ENCODE results near the gene SLIT3. TPM values are rescaled to one million over a fixed set of nuclear protein-coding genes. Genes with fewer than 3 reads are reported as not detected.

The SLIT3 gene
- total RNA-seq, 1 donor from 2014 or later: 0.75 TPM

DNA sequence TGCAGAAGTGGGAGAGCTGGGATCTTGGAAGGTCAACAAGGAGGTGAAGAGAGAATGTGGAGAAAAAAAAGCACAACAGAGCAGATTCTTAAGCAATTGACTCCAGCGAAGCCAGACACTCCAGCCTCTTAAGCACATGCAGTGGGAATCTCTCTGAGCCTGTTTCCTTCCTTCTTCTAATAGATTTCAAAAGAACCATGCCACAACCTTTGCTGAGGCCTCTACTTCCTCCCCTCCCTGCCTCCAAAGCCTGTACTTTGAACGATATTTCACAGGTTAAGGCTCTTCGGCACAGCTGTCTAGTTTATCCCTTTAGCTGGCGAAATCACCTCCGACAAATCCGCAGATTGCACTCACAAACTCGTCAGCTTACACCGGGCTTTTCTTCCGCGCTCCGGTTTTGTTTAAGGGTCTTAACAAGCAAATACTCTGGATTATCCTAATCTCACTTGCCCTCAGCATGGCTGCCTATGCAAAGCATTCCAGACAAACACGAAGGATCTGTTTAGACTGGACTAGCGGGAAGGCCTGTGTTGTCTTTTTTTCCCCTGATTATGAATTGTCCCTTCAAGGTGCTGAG, 510.2 kb downstream of the SLIT3 start:
- ATAC-seq (no peak), DNase-seq (ENCODE audit: low spot score) (no peak)

DNA sequence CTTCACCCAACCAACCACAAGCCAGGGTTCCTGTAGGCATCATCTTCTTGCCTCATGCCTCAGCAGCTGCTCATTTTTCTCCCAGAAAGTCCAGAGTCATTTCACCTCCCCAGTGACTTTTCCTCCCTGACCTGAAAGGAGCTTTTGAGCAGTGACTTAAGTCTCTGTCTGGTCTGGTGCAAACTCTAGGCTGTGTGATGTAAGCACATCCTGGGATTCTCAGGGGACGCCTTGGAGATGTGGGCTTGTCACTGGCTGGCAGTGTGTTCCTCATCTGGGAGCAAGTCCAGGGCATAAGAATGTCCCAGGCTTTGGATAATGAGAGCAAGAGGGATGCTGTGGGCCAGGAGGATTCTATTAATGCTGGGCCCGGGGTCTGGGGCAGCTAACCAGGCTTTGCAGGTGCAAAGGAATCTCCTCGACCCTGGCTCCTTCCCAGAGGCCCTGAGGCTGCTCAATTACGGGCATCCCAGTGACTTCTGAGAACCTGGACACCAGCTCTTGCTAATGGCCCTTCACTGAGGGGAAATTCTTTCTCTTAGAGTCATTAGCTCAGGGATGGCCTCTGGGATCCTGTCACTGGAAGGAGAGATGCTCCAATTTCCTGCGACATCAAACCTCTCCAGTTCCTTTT, 510.8 kb downstream of the SLIT3 start:
- no peak for DNase-seq (ENCODE audit: low spot score)
- ATAC-seq: no peak

DNA sequence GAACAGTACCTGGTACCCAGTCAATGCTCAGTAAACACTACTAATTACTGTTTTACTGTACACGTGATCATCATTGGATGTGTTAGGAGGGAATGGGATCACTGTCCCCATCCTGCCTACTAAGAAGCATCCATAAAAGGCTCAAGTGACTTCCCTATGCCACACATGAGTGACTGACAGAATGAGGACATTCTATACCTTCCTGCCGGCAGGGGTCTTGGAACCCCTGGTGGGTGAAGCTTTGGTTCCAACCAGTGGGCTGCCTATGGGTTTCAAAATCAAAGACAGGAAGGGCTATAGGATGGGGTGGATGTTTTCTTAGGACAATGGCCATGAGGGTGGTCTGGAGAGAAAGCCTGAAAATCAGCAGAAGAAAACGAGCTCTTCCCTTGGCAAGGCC, 512.2 kb downstream of the SLIT3 start:
- DNase-seq (ENCODE audit: low spot score) (no peak), ATAC-seq (no peak)

DNA sequence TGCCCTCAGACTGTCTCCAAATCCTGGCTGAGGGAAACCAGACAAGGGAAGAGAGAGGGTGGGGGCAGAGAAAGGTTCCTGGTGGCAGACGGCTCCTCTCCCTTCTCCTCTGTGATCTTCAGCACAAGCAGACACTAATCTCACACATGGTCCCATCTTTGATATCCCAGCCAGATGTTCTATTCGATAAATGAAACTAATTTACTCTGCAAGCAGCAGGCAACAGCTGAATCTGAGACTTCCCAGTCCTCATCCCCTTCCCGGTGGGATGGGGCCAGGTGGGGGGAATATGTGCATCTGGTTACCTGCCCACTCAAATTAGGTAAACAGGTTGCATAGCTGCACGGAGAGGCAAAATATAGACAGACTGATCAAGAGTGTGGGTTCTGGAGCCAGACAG, 512.8 kb downstream of the SLIT3 start:
- no peak for DNase-seq (ENCODE audit: low spot score)
- ATAC-seq: no peak

DNA sequence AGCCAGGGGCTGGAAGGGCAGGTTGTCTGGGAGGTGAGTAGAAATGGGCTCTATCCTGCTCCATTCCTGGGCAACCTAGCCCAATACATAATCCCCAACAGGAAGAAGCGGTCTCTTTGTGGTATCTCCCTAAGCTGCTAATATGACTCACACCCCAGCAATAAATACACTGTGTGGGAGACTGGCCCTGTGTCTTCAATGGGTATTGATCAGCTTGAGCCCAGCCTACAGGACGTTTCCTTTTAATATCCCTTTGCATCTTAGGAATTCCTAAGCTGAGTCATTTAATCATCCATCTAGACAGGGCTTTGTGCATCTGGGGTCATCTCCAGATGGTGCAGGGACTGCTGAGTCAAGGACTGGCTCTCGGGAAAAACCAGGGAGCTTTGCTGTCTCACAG, 514.8 kb downstream of the SLIT3 start:
- ATAC-seq: no peak
- DNase-seq (ENCODE audit: low spot score): no peak

DNA sequence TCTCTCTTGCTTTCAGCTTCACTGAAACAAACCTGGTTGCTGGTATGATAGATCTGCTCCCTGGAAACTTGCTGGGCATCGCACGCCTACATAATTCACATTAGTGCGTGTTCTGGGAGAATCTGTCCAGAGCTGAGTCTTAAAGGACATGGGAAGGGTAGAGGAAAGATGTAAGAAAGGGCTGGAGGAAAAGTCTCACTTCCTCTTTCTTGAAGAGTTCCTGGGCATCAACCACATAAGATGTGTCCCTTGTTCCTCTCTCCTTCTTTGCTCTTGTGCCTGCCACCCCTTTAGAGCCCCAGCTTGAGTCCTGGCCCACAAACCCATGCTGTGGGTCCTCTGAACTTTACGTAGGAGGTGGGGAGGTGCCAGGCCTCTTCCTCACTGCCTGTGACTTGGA, 516.5 kb downstream of the SLIT3 start:
- no peak for ATAC-seq
- DNase-seq (ENCODE audit: low spot score): no peak

DNA sequence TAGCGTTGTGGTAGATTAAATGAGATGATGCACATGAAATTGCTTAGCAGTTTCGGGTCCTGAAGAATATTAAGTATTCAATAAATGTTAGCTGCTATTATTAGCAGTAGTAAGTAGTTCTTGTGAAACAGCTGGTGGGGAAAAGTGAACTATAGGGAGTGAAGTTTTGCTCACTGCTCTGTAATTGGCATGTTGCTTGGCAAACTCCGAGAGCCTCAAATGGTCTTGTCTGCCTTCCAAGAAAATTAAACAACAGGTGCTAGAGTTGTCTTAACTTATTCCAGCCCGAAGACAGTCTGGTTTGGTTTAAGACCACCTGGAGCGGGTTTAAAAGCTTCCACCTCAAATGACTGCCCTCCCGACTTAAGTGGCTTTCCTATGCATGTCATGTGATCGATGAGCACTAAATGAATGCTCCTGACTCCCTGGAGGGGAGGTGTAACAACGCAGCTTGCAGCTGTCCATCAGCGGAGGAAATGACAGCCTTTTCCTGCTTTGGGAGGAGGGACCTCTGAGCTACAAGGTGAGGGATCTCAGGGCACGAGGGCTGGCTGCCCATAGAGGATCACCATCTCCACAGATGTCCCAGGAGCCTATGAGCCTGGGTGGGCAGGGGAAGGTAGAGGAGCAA, 518.9 kb downstream of the SLIT3 start:
- ATAC-seq (no peak), DNase-seq (ENCODE audit: low spot score) (no peak)

DNA sequence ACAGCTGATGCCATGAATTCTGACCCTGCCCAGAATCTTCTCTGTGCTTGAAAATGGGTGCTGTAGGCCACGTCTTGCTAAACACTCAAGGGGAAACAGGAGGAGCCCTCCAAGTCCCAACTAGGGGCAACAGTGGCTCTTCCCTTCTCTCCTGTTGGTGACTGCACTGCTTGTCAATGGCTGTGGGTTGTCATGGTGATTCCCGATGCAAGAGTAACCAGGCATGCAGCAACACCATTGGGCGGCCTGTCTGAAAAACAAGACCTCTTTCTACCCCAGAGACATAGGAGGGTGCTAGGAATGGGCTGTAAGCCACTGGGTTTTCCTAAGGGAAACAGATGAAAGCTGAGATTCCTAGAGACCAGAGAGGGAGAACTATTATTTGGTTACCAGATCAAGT, 520.1 kb downstream of the SLIT3 start:
- ATAC-seq (no peak), DNase-seq (ENCODE audit: low spot score) (no peak)

DNA sequence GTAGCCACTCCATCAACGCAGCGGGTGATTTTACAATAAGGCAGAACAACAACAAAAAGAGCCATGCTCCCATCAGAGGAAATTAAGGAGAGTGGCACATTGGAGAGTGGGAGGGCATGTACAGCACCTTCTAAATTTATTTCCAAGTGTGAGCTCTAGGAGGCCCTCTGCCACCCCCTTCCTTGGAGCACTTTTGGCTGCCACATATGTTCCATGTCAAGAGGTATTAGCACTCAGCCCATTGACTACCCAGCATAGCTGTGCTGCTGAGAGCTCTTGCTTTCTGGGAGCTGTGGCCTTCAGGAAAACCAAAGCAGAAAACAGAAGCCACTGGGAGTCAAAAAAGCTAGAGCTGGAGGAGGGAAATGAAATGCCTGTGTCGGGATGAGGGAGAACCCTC, 521.6 kb downstream of the SLIT3 start:
- no peak for ATAC-seq

DNA sequence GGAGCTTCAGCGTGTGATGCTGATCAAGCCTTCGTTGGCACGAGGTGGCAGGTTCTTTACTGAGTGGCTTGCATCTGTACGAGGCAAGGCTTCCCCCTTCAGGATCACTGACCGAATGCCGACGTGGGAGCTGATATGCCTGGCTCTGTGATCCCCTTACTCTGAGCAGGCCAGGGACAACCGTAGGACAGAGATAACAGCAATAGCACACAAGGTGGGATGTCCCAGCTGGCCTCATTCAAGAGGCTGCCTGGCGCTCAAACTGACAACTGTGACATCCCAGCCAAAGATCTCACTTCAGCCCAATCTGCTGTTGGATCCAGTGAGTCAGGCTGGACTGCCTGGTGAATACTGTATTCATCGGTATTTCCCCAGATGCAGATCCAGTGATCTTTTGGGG, 522.4 kb downstream of the SLIT3 start:
- no peak for DNase-seq (ENCODE audit: low spot score)
- ATAC-seq: no peak

More for the DNA sequence above, 521.6 kb downstream of the SLIT3 start:
- no peak for DNase-seq (ENCODE audit: low spot score)

DNA sequence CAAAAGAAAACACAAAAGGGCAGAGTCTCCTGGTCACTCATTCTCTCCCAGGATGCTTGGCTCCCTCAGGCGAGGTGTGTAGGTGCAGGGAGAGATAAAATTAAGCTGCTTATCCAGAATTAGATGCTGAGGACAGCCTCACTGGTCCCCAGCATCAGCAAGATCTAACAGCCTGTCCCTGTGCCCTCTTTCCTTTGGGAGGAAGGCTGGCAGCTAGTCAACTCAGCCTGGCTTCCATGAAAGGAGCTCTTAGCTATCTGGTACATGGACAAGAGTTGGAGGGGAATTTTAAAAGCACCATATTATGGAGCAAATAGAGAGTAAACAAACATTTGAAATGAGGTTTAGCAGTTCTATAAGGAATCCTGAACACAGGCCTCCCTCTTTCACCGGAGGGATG, 523.3 kb downstream of the SLIT3 start:
- DNase-seq (ENCODE audit: low spot score): no peak
- no peak for ATAC-seq

DNA sequence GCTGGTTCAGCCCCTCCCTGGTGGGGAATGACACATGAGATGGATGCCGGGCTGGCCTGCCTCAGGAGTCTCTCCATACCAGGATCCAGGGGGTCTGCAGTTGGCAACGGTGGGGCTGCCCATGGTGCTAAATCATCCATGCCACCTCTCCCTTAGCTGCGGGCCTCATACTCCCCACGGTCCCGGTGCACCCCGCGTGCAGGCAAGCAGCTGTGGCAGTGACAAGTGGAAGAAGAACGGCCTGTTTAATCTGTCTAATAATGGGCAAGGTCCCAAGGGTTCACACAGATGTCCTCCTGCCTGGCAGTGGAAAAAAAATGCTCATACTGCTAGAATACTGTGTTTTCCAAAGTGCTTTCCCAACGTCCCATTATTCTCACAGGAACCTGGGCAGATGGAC, 524.9 kb downstream of the SLIT3 start:
- ATAC-seq (no peak), DNase-seq (ENCODE audit: low spot score) (no peak)

DNA sequence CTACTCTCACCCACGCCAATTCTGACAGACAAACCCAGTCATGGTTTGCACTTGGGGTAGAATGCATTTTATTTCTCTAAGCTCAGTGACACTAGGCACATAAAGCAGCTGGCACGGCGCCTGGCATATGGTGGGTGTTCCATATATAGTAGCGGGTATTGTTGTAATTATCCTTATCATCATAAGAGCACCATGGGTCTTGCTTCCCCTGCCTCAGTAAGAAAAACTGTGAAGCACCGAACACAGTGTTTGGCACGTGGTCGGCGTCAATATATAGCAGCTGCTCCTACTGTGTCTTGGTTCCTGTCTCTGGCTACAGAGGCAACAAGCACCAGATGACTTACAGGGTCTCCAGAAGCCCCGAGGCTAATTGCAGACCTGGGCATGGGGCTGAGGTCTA, 527.7 kb downstream of the SLIT3 start:
- no peak for DNase-seq (ENCODE audit: low spot score)
- no peak for ATAC-seq

DNA sequence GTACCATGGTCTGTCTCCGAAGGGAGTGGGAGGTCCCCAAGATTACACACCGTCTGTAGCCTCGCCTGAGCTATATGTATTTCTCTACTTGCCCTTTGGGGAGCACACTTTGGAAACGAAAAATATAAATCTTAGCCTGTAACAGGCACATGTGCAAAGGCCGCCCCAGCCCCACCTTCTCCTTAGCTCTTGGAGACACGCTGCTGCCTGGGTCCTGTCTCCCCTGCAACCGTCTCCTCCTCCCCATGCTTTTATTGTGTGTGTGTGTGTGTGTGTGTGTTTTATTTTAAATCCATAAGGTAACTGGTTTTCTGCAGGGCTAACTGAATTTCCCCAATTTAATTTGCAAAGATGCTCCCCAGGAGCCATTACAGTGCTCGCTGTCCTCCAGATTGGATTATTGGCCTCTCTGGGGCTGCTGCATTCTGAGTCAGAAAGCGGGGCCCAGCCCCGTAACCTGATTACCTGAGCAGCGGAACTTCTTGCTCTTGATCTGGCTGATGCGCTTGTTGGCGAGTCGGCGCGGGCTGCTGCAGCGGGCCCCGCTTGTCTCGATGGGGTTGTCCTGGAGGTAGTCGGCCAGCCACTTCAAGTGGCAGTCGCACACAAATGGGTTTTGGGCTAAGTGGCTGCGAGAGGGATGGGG, 528.5 kb downstream of the SLIT3 start:
- no peak for DNase-seq (ENCODE audit: low spot score)
- no peak for ATAC-seq

DNA sequence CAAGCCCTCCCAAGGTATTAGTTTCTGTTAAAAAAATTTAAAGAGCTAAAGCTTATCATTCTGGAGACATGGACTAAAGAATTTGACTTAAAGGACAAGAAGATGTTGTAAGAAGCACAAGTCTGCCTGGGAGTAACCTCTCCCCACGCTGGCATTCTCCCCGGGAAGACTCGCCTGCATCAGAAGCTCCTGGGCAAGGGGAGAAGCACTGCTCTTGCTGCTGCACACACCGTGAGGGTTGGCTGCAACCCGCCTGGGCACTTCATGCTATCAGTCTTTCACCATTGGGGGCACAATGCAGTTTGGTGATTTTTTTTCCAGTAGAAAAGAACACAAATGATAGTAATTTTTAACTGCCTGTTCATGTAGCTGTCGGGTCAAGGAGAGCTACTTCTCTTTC, 529.3 kb downstream of the SLIT3 start:
- DNase-seq (ENCODE audit: low spot score): no peak

DNA sequence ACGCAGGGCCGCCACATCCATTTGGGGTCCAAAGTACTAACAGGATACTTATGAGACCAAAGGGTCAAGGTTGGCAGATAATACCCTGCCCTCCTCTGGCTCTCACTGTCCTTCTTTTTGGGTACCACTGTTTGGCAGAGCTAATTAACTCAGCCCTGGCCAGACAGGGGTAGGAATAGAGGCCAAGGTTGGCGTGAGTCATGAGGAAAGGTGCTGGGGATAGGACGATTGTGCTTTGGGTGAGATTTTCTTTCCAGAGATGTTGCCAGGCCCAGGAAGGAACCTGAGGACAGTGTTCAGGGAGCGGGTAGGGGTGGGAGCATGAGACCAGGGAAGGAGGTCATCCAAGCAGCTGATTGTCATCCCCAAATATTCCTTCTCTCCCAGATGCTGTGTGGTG, 529.9 kb downstream of the SLIT3 start:
- DNase-seq (ENCODE audit: low spot score): no peak
- ATAC-seq: no peak

More for the DNA sequence above, 529.3 kb downstream of the SLIT3 start:
- no peak for ATAC-seq

DNA sequence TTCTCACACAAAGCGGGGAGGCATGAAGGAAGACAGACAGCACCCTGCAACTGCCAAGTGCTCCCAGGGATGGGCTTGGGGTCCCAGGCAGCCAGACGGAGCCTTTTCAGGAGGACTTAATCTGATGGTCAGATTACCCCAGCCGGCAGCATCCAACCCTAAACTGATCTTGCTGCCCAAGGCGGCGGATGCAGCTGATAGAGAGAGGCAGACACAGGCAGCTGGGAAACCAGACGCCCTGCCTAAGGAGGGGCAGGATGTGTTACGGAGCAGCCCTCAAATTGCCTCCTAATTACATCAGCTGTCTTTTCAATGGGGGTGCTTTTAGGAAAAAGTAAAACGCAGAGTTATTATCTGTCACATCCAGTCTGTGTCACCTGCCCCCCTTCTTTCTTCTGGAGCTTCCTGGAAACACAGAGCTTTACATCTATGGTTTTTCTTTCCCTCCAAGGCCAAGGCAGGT, 530.9 kb downstream of the SLIT3 start:
- no peak for DNase-seq (ENCODE audit: low spot score)
- no peak for ATAC-seq

DNA sequence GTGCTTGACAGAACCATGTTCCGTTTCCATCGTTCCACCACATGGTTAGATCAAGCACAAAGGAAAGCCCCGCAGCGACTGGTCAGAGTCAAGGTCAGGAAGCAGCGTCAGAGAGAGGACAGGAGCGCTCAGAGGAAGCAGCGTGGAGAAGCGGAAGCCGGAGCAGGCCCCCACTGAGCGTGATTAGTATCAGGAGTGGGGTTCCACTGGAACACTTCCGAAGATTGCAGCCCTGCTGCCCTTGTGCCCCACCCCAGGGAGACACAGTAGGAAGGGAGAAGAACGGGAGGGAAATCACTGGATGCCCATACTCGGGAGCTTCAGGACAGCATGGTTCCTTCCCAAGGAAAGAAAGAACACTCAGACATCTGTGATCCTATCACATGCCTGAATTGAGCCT, 532.8 kb downstream of the SLIT3 start:
- no peak for ATAC-seq

DNA sequence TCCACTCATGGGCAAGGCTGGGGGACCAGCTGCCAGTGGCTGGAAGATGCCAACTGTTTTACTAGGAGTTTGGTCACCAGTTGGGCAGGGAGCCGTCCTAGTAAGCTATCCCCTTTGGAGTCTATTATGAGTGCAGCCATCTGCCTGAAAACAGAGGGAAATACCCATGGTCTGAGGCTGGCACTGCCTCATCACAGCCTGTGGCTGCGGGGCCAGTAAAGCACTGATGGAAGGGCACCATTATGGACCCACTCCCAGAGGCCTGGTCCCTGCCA, 534.6 kb downstream of the SLIT3 start:
- DNase-seq (ENCODE audit: low spot score) (no peak), ATAC-seq (no peak)

More for the DNA sequence above, 532.8 kb downstream of the SLIT3 start:
- DNase-seq (ENCODE audit: low spot score): no peak

DNA sequence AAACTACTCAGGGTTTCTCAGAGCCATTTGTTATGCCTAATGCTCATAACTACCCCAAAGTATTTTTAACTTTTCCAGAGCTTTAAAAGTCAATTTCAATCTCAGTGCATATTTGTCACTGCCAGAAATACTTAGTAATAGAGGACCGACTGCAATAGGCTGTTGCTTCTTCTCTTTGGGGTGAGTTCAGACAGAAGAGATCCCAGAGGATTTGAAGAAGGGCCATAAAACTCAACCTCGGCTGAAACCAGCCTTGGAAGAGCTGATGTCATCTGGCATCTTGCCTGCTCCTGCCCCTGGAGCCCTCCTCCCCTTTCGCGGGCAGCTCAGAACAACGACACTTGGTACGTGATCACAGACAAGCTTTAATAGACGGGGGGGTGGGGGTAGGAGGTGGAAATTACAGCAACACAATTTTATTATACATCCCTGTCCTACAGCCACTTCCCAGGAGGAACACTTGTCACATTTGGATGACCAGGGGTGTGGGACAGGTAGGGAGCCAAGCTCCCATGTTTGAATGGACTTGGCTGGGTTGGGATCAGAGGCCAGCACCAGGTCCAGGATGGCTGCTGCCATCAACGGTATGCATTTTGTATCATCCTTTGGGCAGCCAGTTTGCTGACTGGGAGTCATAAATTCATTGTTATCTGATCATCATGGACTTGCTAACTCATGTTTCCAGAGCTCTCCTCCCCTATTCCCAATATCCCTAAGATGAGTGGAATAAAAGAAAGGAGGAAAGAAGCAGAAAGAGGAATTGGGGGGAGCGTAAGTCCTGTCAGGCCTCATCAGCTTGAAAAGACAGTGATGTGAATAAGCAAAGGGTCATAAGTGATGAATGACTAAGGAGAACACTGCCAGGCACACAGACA, 535.2 kb downstream of the SLIT3 start:
- DNase-seq (ENCODE audit: low spot score) (no peak), ATAC-seq (no peak)

DNA sequence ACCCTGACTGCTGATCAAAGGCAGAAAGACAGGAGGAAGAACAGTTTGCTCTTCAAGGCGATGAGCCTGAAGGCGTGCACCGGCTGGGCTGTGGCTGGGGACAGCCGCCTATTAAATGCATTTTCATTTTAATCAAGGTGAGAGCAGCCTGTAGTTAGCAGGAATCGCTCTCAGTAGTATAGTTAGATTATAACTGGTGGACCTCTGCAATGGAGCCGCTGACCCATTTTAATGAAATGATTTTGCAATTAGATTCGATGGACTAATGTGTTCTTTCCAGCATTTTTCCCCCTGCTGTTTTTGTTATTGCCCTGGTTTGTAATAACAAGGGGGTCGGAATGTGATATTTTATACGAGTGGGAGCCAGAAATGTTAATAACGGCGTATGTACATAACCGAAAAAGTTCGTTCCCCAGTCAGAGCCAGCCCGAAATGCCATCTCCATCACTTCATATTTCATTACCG, 535.8 kb downstream of the SLIT3 start:
- DNase-seq (ENCODE audit: low spot score) (no peak), ATAC-seq (no peak)

Data from left lobe of liver (tissue), 2 donors.